ENCODE data around the gene DYRK1A.

GRCh38 chr21:37445228-37445627, 78.7 kb downstream of the DYRK1A start:
- TF ChIP-seq TAF1 (IDR thresholded peaks at IDR 0.05; ENCODE audit: low read depth, low read length) (no peak), POLR2AphosphoS5 (IDR thresholded peaks at IDR 0.05; ENCODE audit: low read depth, low read length) (no peak), POLR2A (IDR thresholded peaks at IDR 0.05; ENCODE audit: low read depth, low read length) (no peak), PAX5 (IDR thresholded peaks at IDR 0.05; ENCODE audit: insufficient read depth, low read length, severe bottlenecking) (no peak), SPI1 (IDR thresholded peaks at IDR 0.05; ENCODE audit: low read depth, low read length) (no peak), POU2F2 (IDR thresholded peaks at IDR 0.05; ENCODE audit: low read depth, low read length) (no peak)

All from GM12891 (cell line).